OCI-LY1 (cell line): Measurements from ENCODE around the gene CACNA2D4.

Source experiments
- H2AFZ ChIP-seq: fragments of 200-600 bp; sonication (generic), shearing (Covaris generic); 2 replicates; pipeline ENCODE4 v1.6.0; 2014; ENCODE audit warnings: antibody characterized with exemption, mild to moderate bottlenecking, low read length
- H3F3A ChIP-seq: fragments of 200-600 bp; sonication (generic), shearing (Covaris generic); 2 replicates; pipeline ENCODE4 v1.6.0; 2014; ENCODE audit warnings: mild to moderate bottlenecking, antibody characterized with exemption, low read length, moderate library complexity; ENCODE audit not compliant: insufficient read depth
- H3K27ac ChIP-seq: fragments of 200-600 bp; sonication (generic); 2 replicates; pipeline ENCODE4 v1.5.1; 2014; ENCODE audit warnings: low read length, mixed run types, mild to moderate bottlenecking, low read depth; ENCODE audit not compliant: poor library complexity, severe bottlenecking
- H3K27me3 ChIP-seq: fragments of 200-600 bp; sonication (generic); 2 replicates; pipeline ENCODE4 v1.6.0; 2014; ENCODE audit warnings: antibody characterized with exemption, mild to moderate bottlenecking, low read length, moderate library complexity; ENCODE audit not compliant: insufficient read depth
- H3K36me3 ChIP-seq: fragments of 200-600 bp; sonication (generic); 2 replicates; pipeline ENCODE4 v1.6.1; 2014; ENCODE audit warnings: mild to moderate bottlenecking, antibody characterized with exemption, low read length, moderate library complexity, mixed read lengths; ENCODE audit not compliant: insufficient read depth
- H3K4me1 ChIP-seq: fragments of 200-600 bp; sonication (generic); 2 replicates; pipeline ENCODE4 v1.5.1; 2014; ENCODE audit warnings: mild to moderate bottlenecking, low read length, moderate library complexity; ENCODE audit not compliant: insufficient read depth, severe bottlenecking
- H3K4me2 ChIP-seq: fragments of 200-600 bp; sonication (generic), shearing (Covaris generic); 2 replicates; pipeline ENCODE4 v1.6.1; 2014; ENCODE audit warnings: low read length
- H3K4me3 ChIP-seq: fragments of 200-600 bp; sonication (generic); 2 replicates; pipeline ENCODE4 v1.5.1; 2014; ENCODE audit warnings: low read length, low read depth, mild to moderate bottlenecking, mixed read lengths; ENCODE audit not compliant: poor library complexity, severe bottlenecking
- H3K79me2 ChIP-seq: fragments of 200-600 bp; shearing (Covaris generic); 2 replicates; pipeline ENCODE4 v1.6.1; 2016; ENCODE audit warnings: mixed run types, low read length, mixed read lengths; ENCODE audit not compliant: insufficient read depth
- H3K9ac ChIP-seq: fragments of 200-600 bp; sonication (generic), shearing (Covaris generic); 2 replicates; pipeline ENCODE4 v1.6.1; 2014; ENCODE audit warnings: mild to moderate bottlenecking, low read length, mixed read lengths
- H3K9me2 ChIP-seq: fragments of 200-600 bp; sonication (generic), shearing (Covaris generic); 2 replicates; pipeline ENCODE4 v1.6.1; 2014; ENCODE audit warnings: low read depth, mild to moderate bottlenecking, low read length, mixed read lengths
- H3K9me3 ChIP-seq: fragments of 200-600 bp; shearing (Covaris generic); 2 replicates; pipeline ENCODE4 v1.6.1; 2014; ENCODE audit warnings: low read length, mixed read lengths
- H4K20me1 ChIP-seq: fragments of 200-600 bp; sonication (generic), shearing (Covaris generic); 2 replicates; pipeline ENCODE4 v1.6.0; 2016; ENCODE audit warnings: mild to moderate bottlenecking, low read length; ENCODE audit not compliant: insufficient read depth
- EZH2 ChIP-seq: fragments of 200-600 bp; sonication (generic), shearing (Covaris generic); IDR thresholded peaks from 2 replicates; pipeline ENCODE4 v1.8.0; 2017; ENCODE audit warnings: borderline replicate concordance, mixed run types, mild to moderate bottlenecking, antibody characterized with exemption, low read length, moderate library complexity, mixed read lengths
- TF ChIP-seq, protein P1 (sequence below): fragments of 200-600 bp; sonication (generic), shearing (Covaris generic); IDR thresholded peaks from 2 replicates; pipeline ENCODE4 v1.5.1; 2017; ENCODE audit warnings: mild to moderate bottlenecking, antibody characterized with exemption, low read length, moderate library complexity, mixed read lengths

The CACNA2D4 gene

DNA sequence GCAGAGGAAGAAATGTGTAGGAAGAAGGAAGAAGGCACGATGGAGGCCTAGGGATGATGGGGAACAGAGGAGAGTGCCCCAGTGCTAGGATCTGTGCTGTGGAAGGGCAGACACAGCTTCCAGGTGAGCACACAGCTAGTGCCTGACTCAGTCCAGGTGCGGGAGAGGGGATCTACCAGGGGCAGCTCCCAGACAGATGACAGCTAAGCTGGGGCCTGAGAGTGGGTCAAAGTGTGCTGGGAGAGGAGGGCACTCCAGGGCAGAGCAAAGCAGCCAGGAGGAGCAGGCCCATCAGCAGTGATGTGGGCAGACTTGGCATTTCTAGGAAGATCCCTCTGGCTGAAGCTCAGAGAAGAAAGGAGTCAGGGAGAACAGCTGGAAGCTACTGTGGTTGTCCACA is 61.4 kb downstream of the CACNA2D4 start:
- no peaks in the 10 kb centered on the region for H3F3A ChIP-seq
- no peaks in the 10 kb centered on the region for H3K4me1 ChIP-seq
- no peaks in the 10 kb centered on the region for H3K9me2 ChIP-seq
- H3K4me3 ChIP-seq = no peak overlapping the region
- no peaks in the 10 kb centered on the region for H3K79me2 ChIP-seq
- H3K27ac ChIP-seq = no peak overlapping the region
- H3K36me3 ChIP-seq = no peaks in the 10 kb centered on the region
- H3K9me3 ChIP-seq = no peaks in the 10 kb centered on the region
- H4K20me1 ChIP-seq = no peaks in the 10 kb centered on the region
- H3K27me3 ChIP-seq = peaks cover 12% of the 10 kb centered on the region; the same call in 1 of the 2 replicates
- no peak for TF ChIP-seq EZH2
- TF ChIP-seq, protein P1, sequence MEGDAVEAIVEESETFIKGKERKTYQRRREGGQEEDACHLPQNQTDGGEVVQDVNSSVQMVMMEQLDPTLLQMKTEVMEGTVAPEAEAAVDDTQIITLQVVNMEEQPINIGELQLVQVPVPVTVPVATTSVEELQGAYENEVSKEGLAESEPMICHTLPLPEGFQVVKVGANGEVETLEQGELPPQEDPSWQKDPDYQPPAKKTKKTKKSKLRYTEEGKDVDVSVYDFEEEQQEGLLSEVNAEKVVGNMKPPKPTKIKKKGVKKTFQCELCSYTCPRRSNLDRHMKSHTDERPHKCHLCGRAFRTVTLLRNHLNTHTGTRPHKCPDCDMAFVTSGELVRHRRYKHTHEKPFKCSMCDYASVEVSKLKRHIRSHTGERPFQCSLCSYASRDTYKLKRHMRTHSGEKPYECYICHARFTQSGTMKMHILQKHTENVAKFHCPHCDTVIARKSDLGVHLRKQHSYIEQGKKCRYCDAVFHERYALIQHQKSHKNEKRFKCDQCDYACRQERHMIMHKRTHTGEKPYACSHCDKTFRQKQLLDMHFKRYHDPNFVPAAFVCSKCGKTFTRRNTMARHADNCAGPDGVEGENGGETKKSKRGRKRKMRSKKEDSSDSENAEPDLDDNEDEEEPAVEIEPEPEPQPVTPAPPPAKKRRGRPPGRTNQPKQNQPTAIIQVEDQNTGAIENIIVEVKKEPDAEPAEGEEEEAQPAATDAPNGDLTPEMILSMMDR = no peak
- H3K9ac ChIP-seq = no peak overlapping the region
- no peak overlapping the region for H3K4me2 ChIP-seq
- H2AFZ ChIP-seq = no peak overlapping the region

DNA sequence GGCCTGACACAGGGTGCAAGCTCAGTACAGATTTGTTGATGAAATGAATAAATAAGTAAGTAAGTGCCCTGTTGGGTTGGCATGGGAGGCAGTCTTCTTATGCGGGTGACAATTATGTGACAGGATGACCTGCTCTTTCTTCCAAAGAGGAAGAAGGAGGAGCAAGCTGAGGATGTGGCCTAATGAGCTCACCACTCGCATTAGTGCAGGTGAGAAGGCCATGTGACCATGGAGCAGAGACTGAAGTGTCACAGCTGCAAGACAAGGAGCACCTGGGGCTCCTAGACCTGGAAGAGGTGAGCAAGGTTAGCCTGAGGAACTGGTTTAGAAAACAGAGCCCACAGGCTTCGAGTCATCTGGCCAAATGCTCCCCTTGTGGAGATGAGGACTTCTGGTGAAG is 63.2 kb downstream of the CACNA2D4 start:
- Histone ChIP-seq H3K27ac (no peak overlapping the region), H3K9ac (no peak overlapping the region), H3K4me1 (no peaks in the 10 kb centered on the region), H3K4me3 (no peak overlapping the region), H3K9me2 (no peaks in the 10 kb centered on the region), H4K20me1 (no peaks in the 10 kb centered on the region), H2AFZ (no peak overlapping the region), H3K9me3 (no peaks in the 10 kb centered on the region), H3K4me2 (no peak overlapping the region), H3F3A (no peaks in the 10 kb centered on the region), H3K79me2 (no peaks in the 10 kb centered on the region), H3K36me3 (no peaks in the 10 kb centered on the region), H3K27me3 (peaks cover 12% of the 10 kb centered on the region; the same call in 1 of the 2 replicates)
- TF ChIP-seq, protein P1 = no peak
- TF ChIP-seq EZH2 = no peak

DNA sequence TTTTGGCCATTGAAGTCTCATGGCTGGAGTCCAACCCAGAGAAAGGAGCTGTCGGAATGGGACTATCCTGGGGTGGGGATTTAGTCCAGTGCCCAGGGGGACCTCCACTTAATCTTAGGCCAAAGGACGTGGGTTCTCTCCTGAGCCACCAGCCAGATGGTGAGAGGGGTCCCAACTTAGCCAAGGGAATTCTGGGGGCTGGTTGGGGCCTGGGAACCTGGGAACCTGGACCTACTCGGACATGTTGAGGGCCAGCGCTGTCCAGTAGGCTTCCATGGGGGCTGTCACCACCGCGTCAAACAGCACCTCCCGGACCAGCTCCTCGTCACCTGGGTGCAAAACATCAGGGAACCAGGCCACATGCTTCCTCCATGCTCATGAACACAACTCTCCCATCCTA is 64.7 kb downstream of the CACNA2D4 start:
- Histone ChIP-seq H3K36me3 (no peaks in the 10 kb centered on the region), H3K27me3 (peaks cover 11% of the 10 kb centered on the region; the same call in 1 of the 2 replicates), H3K9me2 (no peaks in the 10 kb centered on the region), H3K79me2 (no peaks in the 10 kb centered on the region), H3K4me1 (no peaks in the 10 kb centered on the region), H3F3A (no peaks in the 10 kb centered on the region), H3K9me3 (no peaks in the 10 kb centered on the region), H3K4me3 (no peak overlapping the region), H2AFZ (no peak overlapping the region), H3K27ac (no peak overlapping the region), H3K9ac (no peak overlapping the region), H4K20me1 (no peaks in the 10 kb centered on the region), H3K4me2 (no peak overlapping the region)
- TF ChIP-seq EZH2 = no peak
- TF ChIP-seq, protein P1 = no peak
